Trophoblast cell (in vitro differentiated cells and primary cell): Measurements from ENCODE around the gene MYO5C.

ENCODE experiments used
- DNase-seq, 2 donors: peaks; one replicate each; pipeline ENCODE4 v3.0.0-alpha.2; 2016
- H2AFZ ChIP-seq: 2 replicates; pipeline ENCODE4 v1.6.1; 2013; ENCODE audit warnings: low read length, moderate library complexity, mild to moderate bottlenecking; ENCODE audit not compliant: insufficient read depth, poor library complexity
- H2AK5ac ChIP-seq: 2 replicates; pipeline ENCODE4 v1.6.1; 2013; ENCODE audit warnings: mild to moderate bottlenecking, low read length
- H2BK120ac ChIP-seq: 2 replicates; pipeline ENCODE4 v1.6.1; 2013; ENCODE audit warnings: low read length, mild to moderate bottlenecking, moderate library complexity; ENCODE audit not compliant: insufficient read depth, poor library complexity
- H2BK12ac ChIP-seq: 2 replicates; pipeline ENCODE4 v1.6.1; 2013; ENCODE audit warnings: mild to moderate bottlenecking, low read length, moderate library complexity
- H2BK5ac ChIP-seq: 2 replicates; pipeline ENCODE4 v1.6.1; 2013; ENCODE audit warnings: low read length, low read depth, moderate library complexity, mild to moderate bottlenecking; ENCODE audit not compliant: poor library complexity
- H3K14ac ChIP-seq: 2 replicates; pipeline ENCODE4 v1.6.1; 2013; ENCODE audit warnings: mild to moderate bottlenecking, low read length
- H3K18ac ChIP-seq: 2 replicates; pipeline ENCODE4 v1.6.1; 2013; ENCODE audit warnings: mild to moderate bottlenecking, low read length
- H3K23ac ChIP-seq: 2 replicates; pipeline ENCODE4 v1.6.1; 2013; ENCODE audit warnings: low read length
- H3K27ac ChIP-seq: 2 replicates; pipeline ENCODE4 v1.5.1; 2013; ENCODE audit warnings: low read depth, mild to moderate bottlenecking, inconsistent platforms, low read length, moderate library complexity
- H3K27me3 ChIP-seq: 2 replicates; pipeline ENCODE4 v1.6.1; 2013; ENCODE audit warnings: inconsistent platforms, mild to moderate bottlenecking, low read length, moderate library complexity; ENCODE audit not compliant: insufficient read depth
- H3K36me3 ChIP-seq, 2 experiments: 1 replicate in 1 of 2; 2 replicates in 1 of 2; pipeline ENCODE4 v1.6.1; 2013; ENCODE audit warnings: low read length in 2 of 2, mild to moderate bottlenecking in 2 of 2, moderate library complexity in 1 of 2; ENCODE audit not compliant: insufficient read depth in 2 of 2, control insufficient read depth in 1 of 2
- H3K4ac ChIP-seq: 2 replicates; pipeline ENCODE4 v1.6.1; 2013; ENCODE audit warnings: low read depth, mild to moderate bottlenecking, low read length, moderate library complexity
- H3K4me1 ChIP-seq, 2 experiments: 1 replicate in 1 of 2; 2 replicates in 1 of 2; pipeline ENCODE4 v1.6.1; 2013; ENCODE audit warnings: low read length in 2 of 2, mild to moderate bottlenecking in 2 of 2, moderate library complexity in 1 of 2; ENCODE audit not compliant: insufficient read depth in 2 of 2, control insufficient read depth in 1 of 2
- H3K4me2 ChIP-seq: 2 replicates; pipeline ENCODE4 v1.6.1; 2013; ENCODE audit warnings: inconsistent platforms, mild to moderate bottlenecking, low read length, moderate library complexity
- H3K4me3 ChIP-seq: 2 replicates; pipeline ENCODE4 v1.5.1; 2013; ENCODE audit warnings: mild to moderate bottlenecking, low read depth, low read length, inconsistent platforms
- H3K79me1 ChIP-seq: one replicate; pipeline ENCODE4 v1.6.1; 2013; ENCODE audit warnings: low read length
- H3K79me2 ChIP-seq: 2 replicates; pipeline ENCODE4 v1.6.1; 2013; ENCODE audit warnings: low read length, mild to moderate bottlenecking; ENCODE audit not compliant: control insufficient read depth, insufficient read depth, poor library complexity
- H3K9ac ChIP-seq: 2 replicates; pipeline ENCODE4 v1.6.1; 2013; ENCODE audit warnings: mild to moderate bottlenecking, low read length
- H3K9me3 ChIP-seq: 2 replicates; pipeline ENCODE4 v1.6.1; 2013; ENCODE audit warnings: low read depth, mild to moderate bottlenecking, control low read depth, inconsistent platforms, low read length; ENCODE audit not compliant: insufficient read depth
- H4K12ac ChIP-seq: 2 replicates; pipeline ENCODE4 v1.6.1; 2013; ENCODE audit warnings: low read depth, mild to moderate bottlenecking, low read length, moderate library complexity
- H4K8ac ChIP-seq: 2 replicates; pipeline ENCODE4 v1.6.1; 2013; ENCODE audit warnings: low read depth, mild to moderate bottlenecking, low read length, moderate library complexity
- H4K91ac ChIP-seq: one replicate; pipeline ENCODE4 v1.6.1; 2013; ENCODE audit warnings: low read depth, mild to moderate bottlenecking, low read length, moderate library complexity
- WGBS: extraction: QIAGEN DNeasy Blood & Tissue Kit; methylation state at CpG from one replicate; pipeline ENCODE4 v1.1.7; 2013; ENCODE audit warnings: missing lambda C conversion rate; ENCODE audit not compliant: insufficient read length, insufficient coverage; ENCODE audit errors: extremely low coverage; 5-methylcytosine and 5-hydroxymethylcytosine counted together

Gene MYO5C

DNA sequence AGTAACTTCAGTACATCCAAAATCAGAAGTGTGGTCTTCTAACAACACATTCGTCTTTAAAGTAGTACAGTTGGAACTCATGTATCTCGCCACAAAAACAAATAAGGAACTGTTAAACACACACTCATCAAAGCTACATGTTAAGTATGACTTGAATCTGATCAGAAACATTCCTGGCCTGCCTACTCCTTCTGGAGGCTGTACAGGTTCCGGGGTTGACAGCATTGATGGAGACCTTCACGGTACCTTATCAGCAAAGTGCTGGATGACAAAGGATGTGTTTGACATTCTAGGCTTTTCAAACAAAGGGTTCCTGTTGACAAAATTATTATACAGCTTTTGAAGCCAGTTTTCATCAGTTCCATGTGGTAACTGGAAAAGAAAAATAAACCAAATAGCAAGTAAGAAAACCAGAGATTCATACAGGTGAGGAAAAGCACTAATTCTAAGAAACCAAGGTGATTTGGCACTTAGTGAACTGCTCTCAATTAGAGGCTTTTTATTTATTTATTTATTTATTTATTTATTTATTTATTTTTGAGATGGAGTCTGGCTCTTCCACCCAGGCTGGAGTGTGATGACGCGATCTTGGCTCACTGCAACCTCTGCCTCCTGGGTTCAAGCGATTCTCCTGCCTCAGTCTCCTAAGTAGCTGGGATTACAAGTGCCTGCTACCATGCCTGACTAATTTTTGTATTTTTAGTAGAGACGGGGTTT lies 44.3 kb downstream of the MYO5C start:
- H3K18ac ChIP-seq: no peak overlapping the region
- no peak overlapping the region for H3K4me2 ChIP-seq
- H2BK12ac ChIP-seq: no peak overlapping the region
- H2AK5ac ChIP-seq: no peak overlapping the region
- no CpG with 5 or more reads among the region's 8 CpGs for WGBS
- H2BK120ac ChIP-seq: no peak overlapping the region
- no peaks in the 10 kb centered on the region for H3K79me1 ChIP-seq
- no peak overlapping the region for H3K4me3 ChIP-seq
- no peak overlapping the region for H4K8ac ChIP-seq
- no peak overlapping the region for H3K27ac ChIP-seq
- no peaks in the 10 kb centered on the region for H3K36me3 ChIP-seq
- H3K79me2 ChIP-seq: no peaks in the 10 kb centered on the region
- DNase-seq: peak; percentile 23 to 71
- H2BK5ac ChIP-seq: no peak overlapping the region
- H4K91ac ChIP-seq: no peak overlapping the region
- H3K4ac ChIP-seq: no peak overlapping the region
- no peaks in the 10 kb centered on the region for H3K4me1 ChIP-seq
- no peaks in the 10 kb centered on the region for H3K27me3 ChIP-seq
- no peak overlapping the region for H4K12ac ChIP-seq
- no peak overlapping the region for H2AFZ ChIP-seq
- H3K23ac ChIP-seq: no peak overlapping the region
- no peaks in the 10 kb centered on the region for H3K9me3 ChIP-seq
- no peak overlapping the region for H3K14ac ChIP-seq
- H3K9ac ChIP-seq: no peak overlapping the region

GRCh38 chr15:52247461-52247860 lies 48.1 kb downstream of the MYO5C start:
- Histone ChIP-seq H3K4ac (no peak overlapping the region), H2BK12ac (no peak overlapping the region), H3K79me2 (no peaks in the 10 kb centered on the region), H3K18ac (no peak overlapping the region), H2BK5ac (no peak overlapping the region), H4K91ac (no peak overlapping the region), H2BK120ac (no peak overlapping the region), H3K27me3 (no peaks in the 10 kb centered on the region), H3K9me3 (no peaks in the 10 kb centered on the region), H3K9ac (no peak overlapping the region), H2AK5ac (no peak overlapping the region), H4K8ac (no peak overlapping the region), H3K27ac (no peak overlapping the region), H2AFZ (no peak overlapping the region), H3K36me3 (peaks cover 0 to 3% of the 10 kb centered on the region in 2 experiments), H3K23ac (no peak overlapping the region), H3K4me3 (no peak overlapping the region), H3K4me2 (no peak overlapping the region), H4K12ac (no peak overlapping the region), H3K14ac (no peak overlapping the region), H3K4me1 (no peaks in the 10 kb centered on the region), H3K79me1 (no peaks in the 10 kb centered on the region)
- no CpG with 5 or more reads among the region's 7 CpGs for WGBS
- DNase-seq: no peak

GRCh38 chr15:52246686-52247431 lies 48.7 kb downstream of the MYO5C start:
- Histone ChIP-seq H3K4me3 (no peak overlapping the region), H3K36me3 (peaks cover 0 to 3% of the 10 kb centered on the region in 2 experiments), H4K12ac (no peak overlapping the region), H3K4ac (no peak overlapping the region), H3K4me1 (no peaks in the 10 kb centered on the region), H3K27ac (no peak overlapping the region), H2BK5ac (no peak overlapping the region), H3K9me3 (no peaks in the 10 kb centered on the region), H3K4me2 (no peak overlapping the region), H3K23ac (no peak overlapping the region), H3K9ac (no peak overlapping the region), H3K18ac (no peak overlapping the region), H4K8ac (no peak overlapping the region), H2BK12ac (no peak overlapping the region), H4K91ac (no peak overlapping the region), H3K27me3 (no peaks in the 10 kb centered on the region), H3K79me2 (no peaks in the 10 kb centered on the region), H3K79me1 (no peaks in the 10 kb centered on the region), H3K14ac (no peak overlapping the region), H2BK120ac (no peak overlapping the region), H2AFZ (no peak overlapping the region), H2AK5ac (no peak overlapping the region)
- peak; percentile 54 to 69 for DNase-seq
- WGBS: no CpG with 5 or more reads among the region's 16 CpGs

- H4K91ac ChIP-seq: no peak overlapping the region
- no peak overlapping the region for H2BK5ac ChIP-seq
- H2AFZ ChIP-seq: no peak overlapping the region
- no peaks in the 10 kb centered on the region for H3K4me1 ChIP-seq
- H4K12ac ChIP-seq: no peak overlapping the region
- H3K4ac ChIP-seq: no peak overlapping the region
- no peak overlapping the region for H2BK120ac ChIP-seq
- H2AK5ac ChIP-seq: no peak overlapping the region
- H3K4me3 ChIP-seq: no peak overlapping the region
- no peak overlapping the region for H4K8ac ChIP-seq
- peaks cover 0 to 3% of the 10 kb centered on the region in 2 experiments for H3K36me3 ChIP-seq
- H3K79me1 ChIP-seq: no peaks in the 10 kb centered on the region
- H3K18ac ChIP-seq: no peak overlapping the region
- no CpG with 5 or more reads among the region's 20 CpGs for WGBS
- H3K23ac ChIP-seq: no peak overlapping the region
- H3K9ac ChIP-seq: no peak overlapping the region
- no peak overlapping the region for H2BK12ac ChIP-seq
- no peaks in the 10 kb centered on the region for H3K79me2 ChIP-seq
- H3K27me3 ChIP-seq: no peaks in the 10 kb centered on the region
- no peak overlapping the region for H3K4me2 ChIP-seq
- H3K27ac ChIP-seq: no peak overlapping the region
- H3K14ac ChIP-seq: no peak overlapping the region
- DNase-seq: no peak
- H3K9me3 ChIP-seq: no peaks in the 10 kb centered on the region
Observed at GRCh38 chr15:52243697-52244555, 51.7 kb downstream of the MYO5C start.
